Mesenchymal stem cell (in vitro differentiated cells and primary cell): Measurements from ENCODE around the gene PAPOLB. TPM values are rescaled to one million over a fixed set of nuclear protein-coding genes. Genes with fewer than 3 reads are reported as not detected.

Experiments used
- DNase-seq: peaks from one replicate; pipeline ENCODE4 v3.0.0-alpha.2; 2013
- H2AFZ ChIP-seq: one replicate; pipeline ENCODE4 v1.6.1; 2013; ENCODE audit warnings: low read depth, mild to moderate bottlenecking, control low read depth, inconsistent platforms, low read length, moderate library complexity
- H2AK5ac ChIP-seq: 2 replicates; pipeline ENCODE4 v1.6.1; 2013; ENCODE audit warnings: low read length, moderate library complexity, mild to moderate bottlenecking, inconsistent platforms; ENCODE audit not compliant: severe bottlenecking
- H2BK120ac ChIP-seq: one replicate; pipeline ENCODE4 v1.6.1; 2013; ENCODE audit warnings: low read depth, mild to moderate bottlenecking, inconsistent platforms, low read length, moderate library complexity
- H2BK12ac ChIP-seq, 2 experiments: one replicate each; pipeline ENCODE4 v1.6.1; 2013; ENCODE audit warnings: inconsistent platforms in 2 of 2, low read length in 2 of 2, mild to moderate bottlenecking in 2 of 2, moderate library complexity in 2 of 2, control low read depth in 1 of 2
- H2BK15ac ChIP-seq: one replicate; pipeline ENCODE4 v1.6.1; 2013; ENCODE audit warnings: mild to moderate bottlenecking, low read depth, inconsistent platforms; ENCODE audit not compliant: poor library complexity, severe bottlenecking
- H2BK5ac ChIP-seq: 2 replicates; pipeline ENCODE4 v1.6.1; 2013; ENCODE audit warnings: low read depth, mild to moderate bottlenecking, low read length, control low read depth, inconsistent platforms; ENCODE audit not compliant: poor library complexity, severe bottlenecking
- H3K14ac ChIP-seq, 2 experiments: one replicate each; pipeline ENCODE4 v1.6.1; 2013; ENCODE audit warnings: inconsistent platforms in 2 of 2, low read length in 2 of 2, control low read depth in 1 of 2, mild to moderate bottlenecking in 1 of 2, moderate library complexity in 1 of 2
- H3K18ac ChIP-seq, 2 experiments: one replicate each; pipeline ENCODE4 v1.6.1; 2013; ENCODE audit warnings: inconsistent platforms in 2 of 2, low read length in 2 of 2, control low read depth in 1 of 2, low read depth in 1 of 2, mild to moderate bottlenecking in 1 of 2
- H3K23ac ChIP-seq, 2 experiments: one replicate each; pipeline ENCODE4 v1.6.1; 2013; ENCODE audit warnings: inconsistent platforms in 2 of 2, low read length in 2 of 2, mild to moderate bottlenecking in 2 of 2, moderate library complexity in 2 of 2, control low read depth in 1 of 2
- H3K27ac ChIP-seq: 2 replicates; pipeline ENCODE4 v1.5.1; 2013; ENCODE audit warnings: mild to moderate bottlenecking, moderate library complexity, low read length, control low read depth, inconsistent platforms; ENCODE audit not compliant: poor library complexity, severe bottlenecking
- H3K27me3 ChIP-seq, 2 experiments: 2 replicates each; pipeline versions ENCODE4 v1.6.1 to v1.7.0; 2013; ENCODE audit warnings: low read length in 2 of 2, mild to moderate bottlenecking in 2 of 2, moderate library complexity in 2 of 2, control low read depth in 1 of 2, inconsistent platforms in 1 of 2; ENCODE audit not compliant: control insufficient read depth in 1 of 2, insufficient read depth in 1 of 2
- H3K36me3 ChIP-seq, 2 experiments: 2 replicates each; pipeline versions ENCODE4 v1.6.1 to v1.7.0; 2013; ENCODE audit warnings: low read length in 2 of 2, control low read depth in 1 of 2, inconsistent platforms in 1 of 2, low read depth in 1 of 2, mild to moderate bottlenecking in 1 of 2; ENCODE audit not compliant: insufficient read depth in 2 of 2, control insufficient read depth in 1 of 2
- H3K4ac ChIP-seq, 2 experiments: one replicate each; pipeline ENCODE4 v1.6.1; 2013; ENCODE audit warnings: inconsistent platforms in 2 of 2, low read length in 2 of 2, mild to moderate bottlenecking in 2 of 2, moderate library complexity in 2 of 2, control low read depth in 1 of 2, low read depth in 1 of 2
- H3K4me1 ChIP-seq: 2 replicates; pipeline ENCODE4 v1.6.1; 2013; ENCODE audit warnings: low read depth, low read length, control low read depth; ENCODE audit not compliant: control insufficient read depth, insufficient read depth
- H3K4me2 ChIP-seq: 2 replicates; pipeline ENCODE4 v1.6.1; 2013; ENCODE audit warnings: low read length, mild to moderate bottlenecking, inconsistent platforms; ENCODE audit not compliant: poor library complexity, severe bottlenecking
- H3K4me3 ChIP-seq, 2 experiments: 2 replicates each; pipeline versions ENCODE4 v1.5.1 to v1.7.0; 2013; ENCODE audit warnings: low read length in 2 of 2, mild to moderate bottlenecking in 2 of 2, control low read depth in 1 of 2, low read depth in 1 of 2; ENCODE audit not compliant: insufficient read depth in 1 of 2
- H3K79me1 ChIP-seq: replicated peaks from 2 replicates; pipeline ENCODE4 v1.6.1; 2013; ENCODE audit warnings: mild to moderate bottlenecking, control low read depth, low read length, inconsistent platforms; ENCODE audit not compliant: poor library complexity, severe bottlenecking
- H3K9ac ChIP-seq: 2 replicates; pipeline ENCODE4 v1.7.0; 2013; ENCODE audit warnings: mild to moderate bottlenecking, low read length, moderate library complexity
- H3K9me3 ChIP-seq: 2 replicates; pipeline ENCODE4 v1.7.0; 2013; ENCODE audit warnings: mild to moderate bottlenecking, low read length; ENCODE audit not compliant: control insufficient read depth
- H4K8ac ChIP-seq: one replicate; pipeline ENCODE4 v1.6.1; 2013; ENCODE audit warnings: inconsistent platforms, mild to moderate bottlenecking, low read length, moderate library complexity
- H4K91ac ChIP-seq: one replicate; pipeline ENCODE4 v1.6.1; 2013; ENCODE audit warnings: mild to moderate bottlenecking, low read length, inconsistent platforms
- WGBS: methylation state at CpG from one replicate; pipeline ENCODE4 v1.1.7; 2013; ENCODE audit warnings: mixed read lengths; 5-methylcytosine and 5-hydroxymethylcytosine counted together
- small RNA-seq: library from polyadenylated mRNA; stranded (forward); fragments of <200 nt; extraction: miRNeasy Mini kit (QIAGEN cat#:217004); gene quantifications from one replicate; pipeline ENCODE3, GENCODE V24; 2013; ENCODE audit warnings: low read depth

The PAPOLB gene

GRCh38 chr7:4808026-4808425 is 53.8 kb downstream of the PAPOLB start:
- H2BK5ac ChIP-seq = no peak overlapping the region
- H3K27me3 ChIP-seq = peaks cover 9 to 38% of the 10 kb centered on the region in 2 experiments
- H4K8ac ChIP-seq = no peak overlapping the region
- no peak overlapping the region for H2BK12ac ChIP-seq
- H3K79me1 ChIP-seq = no peaks in the 10 kb centered on the region
- H3K23ac ChIP-seq = no peak overlapping the region
- DNase-seq = no peak
- H3K9me3 ChIP-seq = peaks cover 5% of the 10 kb centered on the region
- H3K36me3 ChIP-seq = no peaks in the 10 kb centered on the region
- no peak overlapping the region for H2AK5ac ChIP-seq
- WGBS = 79% methylated on average over 4 of the region's 5 CpGs
- no peak overlapping the region for H3K4ac ChIP-seq
- no peak overlapping the region for H3K4me3 ChIP-seq
- H3K18ac ChIP-seq = no peak overlapping the region
- no peak overlapping the region for H3K4me2 ChIP-seq
- H4K91ac ChIP-seq = no peak overlapping the region
- no peak overlapping the region for H3K27ac ChIP-seq
- no peak overlapping the region for H2AFZ ChIP-seq
- H3K4me1 ChIP-seq = peaks cover 8% of the 10 kb centered on the region
- no peak overlapping the region for H3K9ac ChIP-seq
- no peak overlapping the region for H2BK120ac ChIP-seq
- H2BK15ac ChIP-seq = no peak overlapping the region
- H3K14ac ChIP-seq = no peak overlapping the region

Small RNA genes lying within 50 kb of the gene (small RNA-seq; reads per million reads assigned to genes)
- not detected for gene RF00019
